Erythroblast (primary cell): ENCODE data around the gene LAMTOR1.

Experiments
- GATA1 ChIP-seq: IDR thresholded peaks from 2 replicates; pipeline ENCODE4 v1.6.1; 2011; ENCODE audit warnings: low read depth, mild to moderate bottlenecking, control low read depth, low read length, moderate library complexity
- POLR2A ChIP-seq: IDR thresholded peaks from 2 replicates; pipeline ENCODE4 v1.6.1; 2011; ENCODE audit warnings: mild to moderate bottlenecking, low read length

GRCh38 chr11:72100462-72100861 is 2.6 kb downstream of the LAMTOR1 start:
- TF ChIP-seq POLR2A (no peak), GATA1 (no peak)
